ENCODE results near the gene SLC2A6. TPM values are rescaled to one million over a fixed set of nuclear protein-coding genes. Genes with fewer than 3 reads are reported as not detected.
A peak's percentile ranks its signal among the peaks of the same experiment; 100 is the strongest.

Gene SLC2A6
- total RNA-seq, 2 donors from 2014 or later: 4.6 to 8.8 TPM

GRCh38 chr9:133485531-133486260 lies 6.8 kb upstream of the SLC2A6 start:
- TF ChIP-seq CTCF (IDR thresholded peaks at IDR 0.05): no peak
- Histone ChIP-seq H3K4me3 (no peak overlapping the region), H3K9me3 (no peaks in the 10 kb centered on the region), H3K4me1 (ENCODE audit: control insufficient read depth in 1 of 2, low read depth in 2 of 2) (no peaks in the 10 kb centered on the region), H3K36me3 (no peaks in the 10 kb centered on the region), H3K27ac (no peak overlapping the region), H3K27me3 (replicated peaks; ENCODE audit: insufficient read depth) (no peaks in the 10 kb centered on the region)
- DNase-seq (ENCODE audit: low spot score) (no peak), ATAC-seq (ENCODE audit: insufficient number of reproducible peaks, low FRiP score, low read depth) (no peak)

GRCh38 chr9:133484671-133485437 lies 6.0 kb upstream of the SLC2A6 start:
- Histone ChIP-seq H3K9me3 (no peaks in the 10 kb centered on the region), H3K27ac (no peak overlapping the region), H3K27me3 (replicated peaks; ENCODE audit: insufficient read depth) (no peaks in the 10 kb centered on the region), H3K4me3 (no peak overlapping the region), H3K36me3 (no peaks in the 10 kb centered on the region), H3K4me1 (ENCODE audit: control insufficient read depth in 1 of 2, low read depth in 2 of 2) (peaks cover 0 to under 1% of the 10 kb centered on the region in 2 donors)
- ATAC-seq (ENCODE audit: insufficient number of reproducible peaks, low FRiP score, low read depth): no peak
- TF ChIP-seq CTCF (IDR thresholded peaks at IDR 0.05): no peak
- no peak for DNase-seq (ENCODE audit: low spot score)

- H3K9me3 ChIP-seq: no peaks in the 10 kb centered on the region
- H3K36me3 ChIP-seq: no peaks in the 10 kb centered on the region
- no peaks in the 10 kb centered on the region for H3K27me3 ChIP-seq (replicated peaks; ENCODE audit: insufficient read depth)
- no peak for TF ChIP-seq CTCF (IDR thresholded peaks at IDR 0.05)
- DNase-seq (ENCODE audit: low spot score) (no peak), ATAC-seq (ENCODE audit: insufficient number of reproducible peaks, low FRiP score, low read depth) (no peak)
- no peak overlapping the region for H3K27ac ChIP-seq
- no peak overlapping the region for H3K4me3 ChIP-seq
- peaks cover 0 to 9% of the 10 kb centered on the region in 2 donors for H3K4me1 ChIP-seq (ENCODE audit: control insufficient read depth in 1 of 2, low read depth in 2 of 2)
Observed at GRCh38 chr9:133483611-133484010, 4.7 kb upstream of the SLC2A6 start.

- H3K4me1 ChIP-seq (ENCODE audit: control insufficient read depth in 1 of 2, low read depth in 2 of 2): peaks cover 4 to 13% of the 10 kb centered on the region in 2 donors
- peak overlapping the region; percentile 72 for H3K4me3 ChIP-seq
Observed at GRCh38 chr9:133477992-133478850, 678 bp downstream of the SLC2A6 start.

More at GRCh38 chr9:133477992-133478850, 678 bp downstream of the SLC2A6 start:
- no peaks in the 10 kb centered on the region for H3K9me3 ChIP-seq
- no peaks in the 10 kb centered on the region for H3K36me3 ChIP-seq
- TF ChIP-seq CTCF (IDR thresholded peaks at IDR 0.05): no peak
- H3K27ac ChIP-seq: peak overlapping the region in 1 of 2 donors; percentile 37
- H3K27me3 ChIP-seq (replicated peaks; ENCODE audit: insufficient read depth): no peaks in the 10 kb centered on the region
- DNase-seq (ENCODE audit: low spot score) (no peak), ATAC-seq (ENCODE audit: insufficient number of reproducible peaks, low FRiP score, low read depth) (no peak)

All from thoracic aorta (tissue), 2 donors.